ENCODE data around the gene PCDH9.

PCDH9 gene

GRCh38 chr13:67136157-67136556, 94.0 kb downstream of the PCDH9 start:
- H2AFZ ChIP-seq (ENCODE audit: low read length) = peak overlapping the region; percentile 4; the same call in 1 of the 2 replicates
- no peaks in the 10 kb centered on the region for H3K27me3 ChIP-seq (ENCODE audit: insufficient read depth, low read length)
- H3K4me3 ChIP-seq (ENCODE audit: low read depth, low read length, poor library complexity, severe bottlenecking) = no peak overlapping the region
- peaks cover 57% of the 10 kb centered on the region for H3K4me1 ChIP-seq (ENCODE audit: insufficient read depth, low read length, severe bottlenecking)
- no peak overlapping the region for H3K9ac ChIP-seq (ENCODE audit: low read length)
- H3F3A ChIP-seq (ENCODE audit: insufficient read depth, low read length) = no peaks in the 10 kb centered on the region
- H3K36me3 ChIP-seq (ENCODE audit: insufficient read depth, low read length) = no peaks in the 10 kb centered on the region
- H3K4me2 ChIP-seq (ENCODE audit: low read length) = peak overlapping the region; percentile 9; the same call in 1 of the 2 replicates
- TF ChIP-seq EZH2 (IDR thresholded peaks at IDR 0.05; ENCODE audit: borderline replicate concordance, low read length) = no peak
- no peak for TF ChIP-seq CTCF (IDR thresholded peaks at IDR 0.05; ENCODE audit: low read length)
- H3K9me3 ChIP-seq (ENCODE audit: low read length) = no peaks in the 10 kb centered on the region
- no peaks in the 10 kb centered on the region for H3K9me2 ChIP-seq (ENCODE audit: low read depth, low read length)
- H4K20me1 ChIP-seq (ENCODE audit: insufficient read depth, low read length) = no peaks in the 10 kb centered on the region
- peak overlapping the region; percentile 50 for H3K27ac ChIP-seq (ENCODE audit: low read depth, low read length, poor library complexity, severe bottlenecking)
- no peaks in the 10 kb centered on the region for H3K79me2 ChIP-seq (ENCODE audit: insufficient read depth, low read length)

GRCh38 chr13:67135356-67135755, 94.8 kb downstream of the PCDH9 start:
- no peaks in the 10 kb centered on the region for H3K27me3 ChIP-seq (ENCODE audit: insufficient read depth, low read length)
- H2AFZ ChIP-seq (ENCODE audit: low read length) = peak overlapping the region; percentile 90
- H3K79me2 ChIP-seq (ENCODE audit: insufficient read depth, low read length) = no peaks in the 10 kb centered on the region
- no peaks in the 10 kb centered on the region for H3F3A ChIP-seq (ENCODE audit: insufficient read depth, low read length)
- H3K4me2 ChIP-seq (ENCODE audit: low read length) = no peak overlapping the region; the same call in 1 of the 2 replicates
- H3K9me2 ChIP-seq (ENCODE audit: low read depth, low read length) = no peaks in the 10 kb centered on the region
- H3K9me3 ChIP-seq (ENCODE audit: low read length) = no peaks in the 10 kb centered on the region
- H3K9ac ChIP-seq (ENCODE audit: low read length) = no peak overlapping the region
- H3K4me3 ChIP-seq (ENCODE audit: low read depth, low read length, poor library complexity, severe bottlenecking) = no peak overlapping the region
- peaks cover 58% of the 10 kb centered on the region for H3K4me1 ChIP-seq (ENCODE audit: insufficient read depth, low read length, severe bottlenecking)
- TF ChIP-seq EZH2 (IDR thresholded peaks at IDR 0.05; ENCODE audit: borderline replicate concordance, low read length) (no peak), CTCF (IDR thresholded peaks at IDR 0.05; ENCODE audit: low read length) (peak; percentile 12; the same call in 1 of the 2 replicates)
- no peaks in the 10 kb centered on the region for H4K20me1 ChIP-seq (ENCODE audit: insufficient read depth, low read length)
- peak overlapping the region; percentile 50 for H3K27ac ChIP-seq (ENCODE audit: low read depth, low read length, poor library complexity, severe bottlenecking)
- H3K36me3 ChIP-seq (ENCODE audit: insufficient read depth, low read length) = no peaks in the 10 kb centered on the region

- peak overlapping the region; percentile 34 for H3K4me3 ChIP-seq (ENCODE audit: low read depth, low read length, poor library complexity, severe bottlenecking)
- H2AFZ ChIP-seq (ENCODE audit: low read length) = peak overlapping the region; percentile 74
- TF ChIP-seq CTCF (IDR thresholded peaks at IDR 0.05; ENCODE audit: low read length) = no peak
- TF ChIP-seq EZH2 (IDR thresholded peaks at IDR 0.05; ENCODE audit: borderline replicate concordance, low read length) = no peak
- no peaks in the 10 kb centered on the region for H4K20me1 ChIP-seq (ENCODE audit: insufficient read depth, low read length)
- H3K36me3 ChIP-seq (ENCODE audit: insufficient read depth, low read length) = no peaks in the 10 kb centered on the region
- no peaks in the 10 kb centered on the region for H3K9me2 ChIP-seq (ENCODE audit: low read depth, low read length)
- no peaks in the 10 kb centered on the region for H3K27me3 ChIP-seq (ENCODE audit: insufficient read depth, low read length)
- H3K9me3 ChIP-seq (ENCODE audit: low read length) = no peaks in the 10 kb centered on the region
- no peaks in the 10 kb centered on the region for H3K79me2 ChIP-seq (ENCODE audit: insufficient read depth, low read length)
- H3F3A ChIP-seq (ENCODE audit: insufficient read depth, low read length) = no peaks in the 10 kb centered on the region
- peak overlapping the region; percentile 65 for H3K4me2 ChIP-seq (ENCODE audit: low read length)
- H3K4me1 ChIP-seq (ENCODE audit: insufficient read depth, low read length, severe bottlenecking) = peaks cover 63% of the 10 kb centered on the region
- H3K27ac ChIP-seq (ENCODE audit: low read depth, low read length, poor library complexity, severe bottlenecking) = peak overlapping the region; percentile 50
- H3K9ac ChIP-seq (ENCODE audit: low read length) = peak overlapping the region; percentile 53
Measured at GRCh38 chr13:67134417-67135129, 95.6 kb downstream of the PCDH9 start.

Measured in OCI-LY1 (cell line).